HG03095 (cell line): Measurements from ENCODE around the gene RNF19B.

Experiments
- ATAC-seq: cut with Tn5 transposase; IDR thresholded peaks from one replicate; pipeline ENCODE4 v1.9.1; 2021; ENCODE audit warnings: moderate library complexity; ENCODE audit not compliant: unreplicated experiment

RNF19B gene

GRCh38 chr1:32903991-32904785, 60.4 kb downstream of the RNF19B start:
- ATAC-seq: no peak

GRCh38 chr1:32902535-32902920, 62.1 kb downstream of the RNF19B start:
- no peak for ATAC-seq

- no peak for ATAC-seq
These were observed 62.6 kb downstream of the RNF19B start for GRCh38 chr1:32901823-32902534.

GRCh38 chr1:32900956-32901822, 63.4 kb downstream of the RNF19B start, which contains the start of gene TMEM54:
TMEM54 (minus strand) TSS chr1:32901389; CDS start chr1:32901238, 151 bp downstream.
- no peak for ATAC-seq

- ATAC-seq: no peak
These were observed 64.1 kb downstream of the RNF19B start for GRCh38 chr1:32900371-32900955.

GRCh38 chr1:32899586-32900296, 64.9 kb downstream of the RNF19B start:
- no peak for ATAC-seq

- no peak for ATAC-seq
These were observed 65.7 kb downstream of the RNF19B start for GRCh38 chr1:32898958-32899357.

- no peak for ATAC-seq
These were observed 66.6 kb downstream of the RNF19B start for GRCh38 chr1:32898056-32898455.

- ATAC-seq: no peak
These were observed 67.2 kb downstream of the RNF19B start for GRCh38 chr1:32897082-32898049.

- no peak for ATAC-seq
These were observed 68.2 kb downstream of the RNF19B start for GRCh38 chr1:32896451-32896850.

GRCh38 chr1:32895325-32896215, 69.0 kb downstream of the RNF19B start:
- no peak for ATAC-seq

- no peak for ATAC-seq
These were observed 69.9 kb downstream of the RNF19B start for GRCh38 chr1:32894681-32895080.

GRCh38 chr1:32894019-32894600, 70.5 kb downstream of the RNF19B start:
- no peak for ATAC-seq

- no peak for ATAC-seq
These were observed 71.2 kb downstream of the RNF19B start for GRCh38 chr1:32893198-32894018.

- no peak for ATAC-seq
These were observed 72.0 kb downstream of the RNF19B start for GRCh38 chr1:32892368-32893197.

- ATAC-seq: no peak
These were observed 73.0 kb downstream of the RNF19B start for GRCh38 chr1:32891630-32892029.
